Osteoblast (primary cell): ENCODE data around the gene FBXO21. TPM values are rescaled to one million over a fixed set of nuclear protein-coding genes. Genes with fewer than 3 reads are reported as not detected.

Source experiments
- DNase-seq: peaks from one replicate; pipeline ENCODE4 v3.0.0; 2011; ENCODE audit warnings: low spot score, mixed read lengths; ENCODE audit not compliant: insufficient read length; ENCODE audit errors: missing footprints
- H2AFZ ChIP-seq: 2 replicates; pipeline ENCODE4 v1.6.0; 2011; ENCODE audit warnings: mild to moderate bottlenecking, low read length
- H3K27ac ChIP-seq: 2 replicates; pipeline ENCODE4 v1.5.1; 2011; ENCODE audit warnings: mild to moderate bottlenecking, low read depth, low read length, moderate library complexity
- H3K27me3 ChIP-seq: 2 replicates; pipeline ENCODE4 v1.6.0; 2012; ENCODE audit warnings: mild to moderate bottlenecking, control low read depth, inconsistent platforms, low read length, moderate library complexity; ENCODE audit not compliant: insufficient read depth
- H3K36me3 ChIP-seq: 2 replicates; pipeline ENCODE4 v1.5.1; 2011; ENCODE audit warnings: mild to moderate bottlenecking, low read length, control low read depth, moderate library complexity; ENCODE audit not compliant: insufficient read depth
- H3K4me1 ChIP-seq: 2 replicates; pipeline ENCODE4 v1.5.1; 2011; ENCODE audit warnings: mild to moderate bottlenecking, low read length, control low read depth, moderate library complexity; ENCODE audit not compliant: insufficient read depth
- H3K4me2 ChIP-seq: 2 replicates; pipeline ENCODE4 v1.6.0; 2011; ENCODE audit warnings: mild to moderate bottlenecking, low read length; ENCODE audit not compliant: insufficient read depth
- H3K4me3 ChIP-seq: fragments of 200-600 bp; sonication (generic); 3 replicates; pipeline ENCODE4 v1.5.1; 2012; ENCODE audit warnings: mild to moderate bottlenecking, low read length, inconsistent platforms; ENCODE audit not compliant: insufficient read depth
- H3K79me2 ChIP-seq: 2 replicates; pipeline ENCODE4 v1.6.0; 2012; ENCODE audit warnings: mild to moderate bottlenecking, low read length, control low read depth, inconsistent platforms; ENCODE audit not compliant: insufficient read depth
- H3K9me3 ChIP-seq: 2 replicates; pipeline ENCODE4 v1.5.1; 2011; ENCODE audit warnings: low read depth, low read length, control low read depth
- H4K20me1 ChIP-seq: 2 replicates; pipeline ENCODE4 v1.6.0; 2012; ENCODE audit warnings: mild to moderate bottlenecking, low read length, control low read depth; ENCODE audit not compliant: insufficient read depth
- total RNA-seq: library from RNA; depleted of rRNA; stranded (reverse); fragments of >200 nt; gene quantifications from 2 replicates; pipeline ENCODE4 v1.2.3, GENCODE V29; 2012
- TF ChIP-seq, protein P1 (sequence below): IDR thresholded peaks from 2 replicates; pipeline ENCODE4 v1.5.1; 2011; ENCODE audit warnings: mild to moderate bottlenecking, low read depth, low read length, moderate library complexity; ENCODE audit errors: extremely low read depth

The FBXO21 gene
- total RNA-seq, 1 donor, result 81.1 TPM

DNA sequence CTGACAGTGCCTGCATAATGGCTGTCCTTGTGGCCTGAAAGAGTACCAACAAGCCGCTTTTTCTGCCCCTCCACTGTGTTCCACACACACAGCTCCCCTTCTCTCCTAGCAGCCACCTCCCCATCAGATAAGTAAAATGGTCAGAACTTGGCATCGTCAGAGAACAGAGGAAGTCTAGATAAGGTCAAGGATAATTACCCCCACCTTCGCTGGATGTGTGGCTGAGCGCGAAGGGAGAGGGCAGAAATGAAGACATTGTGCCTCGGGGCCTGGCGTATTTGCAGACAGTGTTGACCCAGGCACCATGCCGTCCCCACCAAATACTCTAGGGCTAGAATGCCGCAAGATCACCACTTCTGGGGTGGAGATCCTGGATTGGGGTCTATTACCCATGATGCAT, 30.6 kb downstream of the FBXO21 start:
- TF ChIP-seq, protein P1, sequence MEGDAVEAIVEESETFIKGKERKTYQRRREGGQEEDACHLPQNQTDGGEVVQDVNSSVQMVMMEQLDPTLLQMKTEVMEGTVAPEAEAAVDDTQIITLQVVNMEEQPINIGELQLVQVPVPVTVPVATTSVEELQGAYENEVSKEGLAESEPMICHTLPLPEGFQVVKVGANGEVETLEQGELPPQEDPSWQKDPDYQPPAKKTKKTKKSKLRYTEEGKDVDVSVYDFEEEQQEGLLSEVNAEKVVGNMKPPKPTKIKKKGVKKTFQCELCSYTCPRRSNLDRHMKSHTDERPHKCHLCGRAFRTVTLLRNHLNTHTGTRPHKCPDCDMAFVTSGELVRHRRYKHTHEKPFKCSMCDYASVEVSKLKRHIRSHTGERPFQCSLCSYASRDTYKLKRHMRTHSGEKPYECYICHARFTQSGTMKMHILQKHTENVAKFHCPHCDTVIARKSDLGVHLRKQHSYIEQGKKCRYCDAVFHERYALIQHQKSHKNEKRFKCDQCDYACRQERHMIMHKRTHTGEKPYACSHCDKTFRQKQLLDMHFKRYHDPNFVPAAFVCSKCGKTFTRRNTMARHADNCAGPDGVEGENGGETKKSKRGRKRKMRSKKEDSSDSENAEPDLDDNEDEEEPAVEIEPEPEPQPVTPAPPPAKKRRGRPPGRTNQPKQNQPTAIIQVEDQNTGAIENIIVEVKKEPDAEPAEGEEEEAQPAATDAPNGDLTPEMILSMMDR, result no peak
- no peak overlapping the region for H3K4me3 ChIP-seq
- no peak overlapping the region for H3K27ac ChIP-seq
- no peak overlapping the region for H2AFZ ChIP-seq
- no peaks in the 10 kb centered on the region for H3K9me3 ChIP-seq
- no peaks in the 10 kb centered on the region for H3K79me2 ChIP-seq
- DNase-seq, result no peak
- no peaks in the 10 kb centered on the region for H4K20me1 ChIP-seq
- peaks cover 65% of the 10 kb centered on the region for H3K36me3 ChIP-seq
- H3K4me1 ChIP-seq, result no peaks in the 10 kb centered on the region
- H3K4me2 ChIP-seq, result no peak overlapping the region
- no peaks in the 10 kb centered on the region for H3K27me3 ChIP-seq

DNA sequence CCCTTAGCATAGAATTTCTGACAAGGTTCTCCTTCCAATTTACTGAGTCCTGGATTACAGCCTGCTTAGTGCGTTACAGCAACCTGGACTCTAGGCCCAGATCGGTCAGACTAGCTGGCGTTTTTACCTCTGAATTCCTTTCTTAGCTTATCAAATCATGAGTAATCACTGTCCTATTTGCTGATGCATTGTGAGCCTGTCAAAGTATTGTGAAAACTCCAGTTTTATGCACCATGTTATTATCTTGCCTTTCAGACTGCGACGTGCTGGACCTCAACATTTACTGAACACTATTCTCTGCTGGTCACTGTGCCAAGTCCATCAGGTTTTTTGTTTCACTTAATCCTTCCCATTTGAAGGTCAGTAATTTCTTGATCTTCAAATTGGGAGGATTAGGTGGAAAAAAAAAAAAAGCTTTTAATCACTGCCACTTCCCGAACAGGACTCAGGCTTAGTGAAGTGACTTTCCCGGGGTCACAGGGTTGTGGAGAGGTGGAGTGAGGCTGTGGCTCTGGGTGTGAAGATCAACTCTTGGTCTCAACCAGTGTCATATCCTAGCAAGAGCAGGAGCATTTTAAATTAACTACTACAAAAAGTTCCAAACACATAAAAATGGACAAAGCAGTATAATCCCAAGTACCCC, 31.2 kb downstream of the FBXO21 start:
- TF ChIP-seq, protein P1, result no peak
- Histone ChIP-seq H3K79me2 (no peaks in the 10 kb centered on the region), H3K4me2 (no peak overlapping the region), H3K4me1 (no peaks in the 10 kb centered on the region), H3K27ac (no peak overlapping the region), H2AFZ (no peak overlapping the region), H4K20me1 (no peaks in the 10 kb centered on the region), H3K27me3 (no peaks in the 10 kb centered on the region), H3K9me3 (no peaks in the 10 kb centered on the region), H3K36me3 (peaks cover 65% of the 10 kb centered on the region), H3K4me3 (no peak overlapping the region)
- peak; percentile 88 for DNase-seq

DNA sequence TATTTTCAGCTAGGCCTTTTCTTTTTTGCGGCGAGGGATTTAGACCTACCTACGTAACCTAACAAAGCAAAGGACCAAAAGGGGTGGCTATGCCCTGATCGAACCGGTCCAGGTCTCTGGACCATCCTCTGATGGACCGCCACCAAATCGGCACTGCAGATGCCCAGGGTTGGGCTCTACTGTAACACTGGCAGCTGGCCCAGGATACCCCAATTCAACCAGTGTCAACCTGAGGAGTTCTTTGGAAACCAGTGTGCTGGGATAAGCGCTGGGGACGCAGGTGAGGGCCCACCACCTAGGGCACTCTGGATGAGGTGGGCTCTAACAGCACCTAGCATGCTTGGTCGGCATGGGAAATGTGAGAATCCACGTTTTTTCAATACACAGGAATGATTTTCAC, 32.2 kb downstream of the FBXO21 start:
- Histone ChIP-seq H3K79me2 (no peaks in the 10 kb centered on the region), H4K20me1 (no peaks in the 10 kb centered on the region), H3K27me3 (no peaks in the 10 kb centered on the region), H3K27ac (no peak overlapping the region), H3K9me3 (no peaks in the 10 kb centered on the region), H2AFZ (no peak overlapping the region), H3K4me2 (no peak overlapping the region), H3K4me1 (no peaks in the 10 kb centered on the region), H3K36me3 (peaks cover 59% of the 10 kb centered on the region), H3K4me3 (no peak overlapping the region)
- peak; percentile 19 for DNase-seq
- TF ChIP-seq, protein P1, result no peak

DNA sequence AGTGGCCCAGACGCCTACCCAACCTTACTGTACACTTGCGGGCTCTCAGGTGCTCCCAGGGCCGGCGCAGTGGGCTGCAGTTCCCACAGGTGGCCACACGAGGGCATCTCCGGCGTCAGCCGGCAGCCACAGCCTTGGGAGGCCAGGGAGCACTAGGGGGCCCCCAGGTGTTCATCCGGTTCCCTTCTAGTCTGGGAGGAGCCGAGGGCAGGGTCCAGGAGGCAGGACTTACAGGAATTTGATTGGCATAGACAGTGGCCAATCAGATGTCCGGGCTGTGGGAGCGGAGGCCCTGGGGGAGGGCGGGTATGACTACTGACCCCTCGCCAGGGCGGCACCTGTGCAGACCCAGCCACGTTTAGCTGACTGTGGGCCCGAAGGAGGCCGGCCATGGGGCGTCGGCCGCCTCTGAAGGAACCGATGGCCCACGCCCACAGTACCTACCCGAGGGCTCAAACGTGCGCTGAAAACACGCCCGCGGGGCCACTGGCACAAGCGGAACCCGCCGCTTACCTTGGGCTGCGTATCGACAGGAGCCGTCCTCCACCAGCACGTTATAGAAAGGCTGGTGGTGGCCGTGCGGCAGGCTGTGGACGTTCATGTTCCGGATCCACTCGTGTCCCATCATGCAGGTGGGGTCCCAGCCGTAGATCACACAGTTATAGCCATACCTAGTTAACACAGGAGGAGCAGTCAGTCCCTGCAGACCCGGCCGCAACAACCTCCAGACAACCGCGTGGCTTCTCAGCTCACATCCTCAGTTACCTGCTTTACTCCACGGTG, 34.8 kb downstream of the FBXO21 start:
- H4K20me1 ChIP-seq, result no peaks in the 10 kb centered on the region
- TF ChIP-seq, protein P1, result peak; percentile 49
- H3K36me3 ChIP-seq, result peaks cover 49% of the 10 kb centered on the region
- H3K79me2 ChIP-seq, result no peaks in the 10 kb centered on the region
- no peak overlapping the region for H3K4me2 ChIP-seq
- no peaks in the 10 kb centered on the region for H3K4me1 ChIP-seq
- no peaks in the 10 kb centered on the region for H3K27me3 ChIP-seq
- DNase-seq, result peak; percentile 73
- no peak overlapping the region for H2AFZ ChIP-seq
- H3K9me3 ChIP-seq, result no peaks in the 10 kb centered on the region
- no peak overlapping the region for H3K27ac ChIP-seq
- H3K4me3 ChIP-seq, result no peak overlapping the region
